Liver (tissue), 9 donors: Measurements from ENCODE around the gene CTXN1. TPM values are rescaled to one million over a fixed set of nuclear protein-coding genes. Genes with fewer than 3 reads are reported as not detected.

Source experiments
- DNase-seq: peaks from one replicate; pipeline ENCODE4 v3.0.0-alpha.2; 2017; ENCODE audit warnings: low spot score
- H3K27ac ChIP-seq, 2 donors: one replicate each; pipeline ENCODE4 v1.7.0; 2013; ENCODE audit warnings: inconsistent platforms in 2 of 2, low read length in 2 of 2, control low read depth in 1 of 2, low read depth in 1 of 2, mild to moderate bottlenecking in 1 of 2
- H3K27me3 ChIP-seq, 4 donors: one replicate each; pipeline versions ENCODE4 v1.6.1 to v1.7.0; 2013; ENCODE audit warnings: low read length in 3 of 4, inconsistent platforms in 1 of 4, mild to moderate bottlenecking in 1 of 4, moderate library complexity in 1 of 4; ENCODE audit not compliant: control insufficient read depth in 4 of 4, insufficient read depth in 4 of 4
- H3K36me3 ChIP-seq, 4 donors: one replicate each; pipeline versions ENCODE4 v1.6.1 to v1.7.0; 2013; ENCODE audit warnings: low read length in 3 of 4, mild to moderate bottlenecking in 3 of 4, low read depth in 1 of 4, moderate library complexity in 1 of 4; ENCODE audit not compliant: control insufficient read depth in 4 of 4, insufficient read depth in 3 of 4
- H3K4me1 ChIP-seq, 4 donors: one replicate each; pipeline versions ENCODE4 v1.6.1 to v1.7.0; 2013; ENCODE audit warnings: low read length in 3 of 4, mild to moderate bottlenecking in 3 of 4, moderate library complexity in 1 of 4; ENCODE audit not compliant: control insufficient read depth in 4 of 4, insufficient read depth in 4 of 4
- H3K4me3 ChIP-seq, 3 donors: one replicate each; pipeline versions ENCODE4 v1.6.1 to v1.7.0; 2013; ENCODE audit warnings: low read length in 3 of 3, control low read depth in 1 of 3, low read depth in 1 of 3, mild to moderate bottlenecking in 1 of 3
- H3K9ac ChIP-seq, 2 donors: one replicate each; pipeline ENCODE4 v1.7.0; 2013; ENCODE audit warnings: low read length in 2 of 2, mild to moderate bottlenecking in 2 of 2, moderate library complexity in 2 of 2, control low read depth in 1 of 2, low read depth in 1 of 2
- H3K9me3 ChIP-seq, 4 donors: one replicate each; pipeline versions ENCODE4 v1.6.1 to v1.7.0; 2013; ENCODE audit warnings: low read length in 3 of 4; ENCODE audit not compliant: control insufficient read depth in 4 of 4
- CTCF ChIP-seq: fragments of 150-350 bp; IDR thresholded peaks from 2 replicates; pipeline ENCODE4 v1.5.1; 2017; ENCODE audit warnings: improper control_type of control experiment, low read depth, low read length; ENCODE audit not compliant: missing input control
- EGR1 ChIP-seq, 2 donors: IDR thresholded peaks; 2 replicates each; pipeline ENCODE4 v1.6.1; 2016 to 2018; ENCODE audit warnings: antibody characterized with exemption in 2 of 2, low read depth in 2 of 2
- FOXA1 ChIP-seq: IDR thresholded peaks from 2 replicates; pipeline ENCODE4 v1.6.1; 2016; ENCODE audit warnings: antibody characterized with exemption
- FOXA2 ChIP-seq: IDR thresholded peaks from 2 replicates; pipeline ENCODE4 v1.6.1; 2016; ENCODE audit warnings: antibody characterized with exemption
- GABPA ChIP-seq, 2 donors: IDR thresholded peaks in 1 of 2; conservative IDR thresholded peaks in 1 of 2; 2 replicates each; pipeline ENCODE4 v1.6.1; 2016; ENCODE audit warnings: antibody characterized with exemption in 2 of 2, mild to moderate bottlenecking in 1 of 2, moderate library complexity in 1 of 2
- MAX ChIP-seq: IDR thresholded peaks from 2 replicates; pipeline ENCODE4 v1.6.1; 2016; ENCODE audit warnings: antibody characterized with exemption
- RXRA ChIP-seq, 2 donors: IDR thresholded peaks; 2 replicates each; pipeline ENCODE4 v1.6.1; 2017 to 2018; ENCODE audit warnings: antibody characterized with exemption in 2 of 2, mild to moderate bottlenecking in 1 of 2
- SP1 ChIP-seq: IDR thresholded peaks from 2 replicates; pipeline ENCODE4 v1.6.1; 2018; ENCODE audit warnings: antibody characterized with exemption, mild to moderate bottlenecking
- YY1 ChIP-seq: IDR thresholded peaks from 2 replicates; pipeline ENCODE4 v1.6.1; 2016; ENCODE audit warnings: antibody characterized with exemption, mild to moderate bottlenecking
- ZBTB33 ChIP-seq: IDR thresholded peaks from 2 replicates; pipeline ENCODE4 v1.6.1; 2016; ENCODE audit warnings: antibody characterized with exemption
- WGBS: extraction: QIAGEN DNeasy Blood & Tissue Kit; methylation state at CpG from one replicate; pipeline ENCODE4 v1.1.7; 2013; 5-methylcytosine and 5-hydroxymethylcytosine counted together
- polyA plus RNA-seq, 2 donors: library from polyadenylated mRNA; stranded (reverse) in 1 of 2; unstranded in 1 of 2; fragments of 200-250 nt in 1 of 2; fragments of >200 nt in 1 of 2; fragmentation: Nextera tagmentation in 1 of 2; extraction: Ambion mirVana in 1 of 2; gene quantifications; one replicate each; pipeline versions ENCODE4 v1.2.1 to v1.2.3, GENCODE V29; 2013 to 2015
- total RNA-seq, 2 donors: library from RNA; depleted of rRNA; stranded (reverse); fragments of >200 nt; gene quantifications; one replicate each; pipeline ENCODE4 v1.2.3, GENCODE V29; 2014
- donor health status: healthy.
- donor health status: healthy.
- donor health status: healthy.
- donor health status: healthy.
- donor health status: healthy.

Gene CTXN1
- total and polyA plus RNA-seq, 4 donors: 0.07 to 0.14 (median 0.08) TPM; not detected in 1

DNA sequence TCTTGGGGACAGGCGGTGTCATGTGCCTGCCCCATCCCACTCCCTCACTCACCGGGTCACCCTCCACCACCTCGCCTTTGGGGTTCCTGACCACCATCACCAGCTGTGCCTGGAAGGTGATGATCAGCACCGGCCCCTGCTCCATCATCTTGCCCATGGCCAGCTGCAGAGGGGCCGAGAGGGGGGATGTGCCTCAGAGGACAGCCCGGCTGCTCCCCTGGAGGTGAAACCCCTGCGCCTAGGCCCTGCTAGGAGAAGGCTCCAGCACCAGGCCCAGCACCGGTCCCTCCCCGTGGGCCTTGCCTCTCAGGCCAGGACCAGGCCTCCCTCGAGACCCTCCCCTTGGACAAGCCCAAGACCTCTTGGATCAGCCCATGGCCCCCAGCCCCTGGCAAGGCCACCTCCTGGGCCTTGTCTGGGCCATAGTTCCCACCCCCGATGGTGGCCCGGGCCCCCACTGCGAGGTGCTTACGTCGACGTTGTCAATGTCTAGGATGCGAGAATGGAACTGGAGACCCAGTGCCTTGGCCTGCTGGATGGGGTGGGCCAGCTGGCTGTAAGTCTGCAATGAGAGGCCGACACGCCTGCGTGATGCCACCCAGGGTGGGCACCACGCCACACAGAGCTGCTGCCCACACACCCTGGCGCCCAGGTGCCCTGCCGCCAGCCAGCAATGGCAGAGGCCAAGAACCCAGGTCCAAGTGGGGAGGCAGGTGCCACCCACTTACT lies 1.8 kb upstream of the CTXN1 start:
- 92% methylated on average over 23 of the region's 23 CpGs for WGBS
- Histone ChIP-seq H3K4me3 (no peak overlapping the region), H3K4me1 (peaks cover 8 to 12% (median 9%) of the 10 kb centered on the region in 4 donors), H3K27ac (no peak overlapping the region), H3K36me3 (peaks cover 8 to 27% (median 15%) of the 10 kb centered on the region in 4 donors), H3K9me3 (no peaks in the 10 kb centered on the region), H3K27me3 (no peaks in the 10 kb centered on the region), H3K9ac (no peak overlapping the region)
- DNase-seq: no peak
- no peak for TF ChIP-seq ZBTB33
- TF ChIP-seq FOXA2: no peak
- no peak for TF ChIP-seq EGR1 (IDR thresholded peaks at IDR 0.05; ENCODE audit: low read depth in 2 of 2)
- no peak for TF ChIP-seq FOXA1
- TF ChIP-seq MAX: no peak
- no peak for TF ChIP-seq CTCF
- TF ChIP-seq GABPA (IDR thresholded peaks at IDR 0.05 in 1 of 2, conservative IDR thresholded peaks at IDR 0.05 in 1 of 2): no peak

- Histone ChIP-seq H3K4me1 (peaks cover 8 to 13% (median 9%) of the 10 kb centered on the region in 4 donors), H3K36me3 (peaks cover 2 to 26% (median 11%) of the 10 kb centered on the region in 4 donors), H3K27me3 (no peaks in the 10 kb centered on the region), H3K9ac (no peak overlapping the region), H3K27ac (no peak overlapping the region), H3K4me3 (no peak overlapping the region), H3K9me3 (no peaks in the 10 kb centered on the region)
- TF ChIP-seq SP1 (no peak), FOXA2 (no peak), YY1 (no peak), RXRA (IDR thresholded peaks at IDR 0.05) (no peak)
- no peak for DNase-seq
- WGBS: 90% methylated on average over 32 of the region's 32 CpGs
Measured at GRCh38 chr19:7926727-7927604, 1.0 kb upstream of the CTXN1 start.
